Measurements from ENCODE around the gene BRF1.
A peak's percentile ranks its signal among the peaks of the same experiment; 100 is the strongest.

Gene BRF1

GRCh38 chr14:105209091-105209490 is 91.7 kb downstream of the BRF1 start:
- DNase-seq (ENCODE audit: low read depth) = no peak

GRCh38 chr14:105208738-105209075 is 92.1 kb downstream of the BRF1 start:
- DNase-seq (ENCODE audit: low read depth) = no peak

GRCh38 chr14:105207996-105208737 is 92.6 kb downstream of the BRF1 start:
- DNase-seq (ENCODE audit: low read depth) = no peak

GRCh38 chr14:105207460-105207901 is 93.3 kb downstream of the BRF1 start:
- no peak for DNase-seq (ENCODE audit: low read depth)

GRCh38 chr14:105206873-105207272 is 93.9 kb downstream of the BRF1 start:
- DNase-seq (ENCODE audit: low read depth) = no peak

GRCh38 chr14:105205673-105206208 is 95.1 kb downstream of the BRF1 start:
- DNase-seq (ENCODE audit: low read depth) = no peak

- DNase-seq (ENCODE audit: low read depth) = no peak
Measured at GRCh38 chr14:105204931-105205672, 95.7 kb downstream of the BRF1 start.

- no peak for DNase-seq (ENCODE audit: low read depth)
Measured at GRCh38 chr14:105204206-105204930, 96.4 kb downstream of the BRF1 start.

- no peak for DNase-seq (ENCODE audit: low read depth)
Measured at GRCh38 chr14:105203701-105204100, 97.1 kb downstream of the BRF1 start.

GRCh38 chr14:105203057-105203531 is 97.7 kb downstream of the BRF1 start:
- DNase-seq (ENCODE audit: low read depth) = peak; percentile 51

- no peak for DNase-seq (ENCODE audit: low read depth)
Measured at GRCh38 chr14:105201925-105202513, 98.8 kb downstream of the BRF1 start.

- DNase-seq (ENCODE audit: low read depth) = no peak
Measured at GRCh38 chr14:105201156-105201924, 99.5 kb downstream of the BRF1 start.

- DNase-seq (ENCODE audit: low read depth) = no peak
Measured at GRCh38 chr14:105200641-105201040, 100.2 kb downstream of the BRF1 start.

- no peak for DNase-seq (ENCODE audit: low read depth)
Measured at GRCh38 chr14:105200074-105200473, 100.7 kb downstream of the BRF1 start.

- DNase-seq (ENCODE audit: low read depth) = no peak
Measured at GRCh38 chr14:105199093-105199492, 101.7 kb downstream of the BRF1 start.

- DNase-seq (ENCODE audit: low read depth) = no peak
Measured at GRCh38 chr14:105198588-105198987, 102.2 kb downstream of the BRF1 start.

GRCh38 chr14:105197211-105197641 is 103.6 kb downstream of the BRF1 start:
- no peak for DNase-seq (ENCODE audit: low read depth)

GRCh38 chr14:105196265-105196960 is 104.4 kb downstream of the BRF1 start:
- DNase-seq (ENCODE audit: low read depth) = no peak

- no peak for DNase-seq (ENCODE audit: low read depth)
Measured at GRCh38 chr14:105195522-105196264, 105.1 kb downstream of the BRF1 start.

- DNase-seq (ENCODE audit: low read depth) = no peak
Measured at GRCh38 chr14:105195051-105195450, 105.8 kb downstream of the BRF1 start.
